Prostate gland (tissue), 2 donors: ENCODE measurements around the gene NFYC. TPM values are rescaled to one million over a fixed set of nuclear protein-coding genes. Genes with fewer than 3 reads are reported as not detected.

Source experiments
- DNase-seq: peaks from one replicate; pipeline ENCODE4 v3.0.0-alpha.2; 2019; ENCODE audit warnings: low spot score
- H3K27ac ChIP-seq, 2 donors: fragments of 200-600 bp; sonication (generic); 2 replicates each; pipeline ENCODE4 v1.5.1; 2017 to 2019
- H3K27me3 ChIP-seq: fragments of 200-600 bp; sonication (generic); replicated peaks from 2 replicates; pipeline ENCODE4 v1.5.1; 2019; ENCODE audit not compliant: insufficient read depth
- H3K36me3 ChIP-seq, 2 donors: fragments of 200-600 bp; sonication (generic); 1 replicate in 1 of 2; 2 replicates in 1 of 2; pipeline versions ENCODE4 v1.5.1 to v1.8.1; 2017 to 2019
- H3K4me1 ChIP-seq: fragments of 200-600 bp; sonication (generic); replicated peaks from 2 replicates; pipeline ENCODE4 v1.5.1; 2019
- H3K4me3 ChIP-seq, 2 donors: fragments of 200-600 bp; sonication (generic); 2 replicates each; pipeline ENCODE4 v1.5.1; 2017 to 2019
- H3K9me3 ChIP-seq: fragments of 200-600 bp; sonication (generic); 2 replicates; pipeline ENCODE4 v1.5.1; 2017
- POLR2A ChIP-seq: fragments of 450-650 bp; IDR thresholded peaks from one replicate; pipeline ENCODE4 v1.6.1; 2016; ENCODE audit warnings: antibody characterized with exemption, mild to moderate bottlenecking
- POLR2AphosphoS5 ChIP-seq: sonication (generic); formaldehyde crosslinking; IDR thresholded peaks from one replicate; pipeline ENCODE4 v1.6.1; 2017; ENCODE audit warnings: antibody characterized with exemption
- WGBS: methylation state at CpG from one replicate; pipeline ENCODE4 v1.1.5; 2018; 5-methylcytosine and 5-hydroxymethylcytosine counted together
- intact Hi-C: fragments of 100-400 bp; cut with DNase I; formaldehyde crosslinking; loops from one replicate; pipeline ENCODE4 v1.14.2; 2022
- total RNA-seq, 2 donors: library from RNA; depleted of rRNA; stranded (reverse); fragments of >200 nt; gene quantifications; one replicate each; pipeline ENCODE4 v1.1.0, GENCODE V29; 2016
- TF ChIP-seq, protein P1 (sequence below), 4 experiments: fragments of 200-600 bp in 2 of 4; fragments of 450-650 bp in 2 of 4; sonication (generic) in 2 of 4; IDR thresholded peaks; 1 replicate in 3 of 4; 2 replicates in 1 of 4; pipeline ENCODE4 v1.5.1; 2016 to 2019; ENCODE audit warnings: antibody characterized with exemption in 4 of 4, mild to moderate bottlenecking in 2 of 4, moderate library complexity in 2 of 4

The NFYC gene
- total RNA-seq, 2 donors from 2014 or later = 54.9 to 93.8 TPM

DNA sequence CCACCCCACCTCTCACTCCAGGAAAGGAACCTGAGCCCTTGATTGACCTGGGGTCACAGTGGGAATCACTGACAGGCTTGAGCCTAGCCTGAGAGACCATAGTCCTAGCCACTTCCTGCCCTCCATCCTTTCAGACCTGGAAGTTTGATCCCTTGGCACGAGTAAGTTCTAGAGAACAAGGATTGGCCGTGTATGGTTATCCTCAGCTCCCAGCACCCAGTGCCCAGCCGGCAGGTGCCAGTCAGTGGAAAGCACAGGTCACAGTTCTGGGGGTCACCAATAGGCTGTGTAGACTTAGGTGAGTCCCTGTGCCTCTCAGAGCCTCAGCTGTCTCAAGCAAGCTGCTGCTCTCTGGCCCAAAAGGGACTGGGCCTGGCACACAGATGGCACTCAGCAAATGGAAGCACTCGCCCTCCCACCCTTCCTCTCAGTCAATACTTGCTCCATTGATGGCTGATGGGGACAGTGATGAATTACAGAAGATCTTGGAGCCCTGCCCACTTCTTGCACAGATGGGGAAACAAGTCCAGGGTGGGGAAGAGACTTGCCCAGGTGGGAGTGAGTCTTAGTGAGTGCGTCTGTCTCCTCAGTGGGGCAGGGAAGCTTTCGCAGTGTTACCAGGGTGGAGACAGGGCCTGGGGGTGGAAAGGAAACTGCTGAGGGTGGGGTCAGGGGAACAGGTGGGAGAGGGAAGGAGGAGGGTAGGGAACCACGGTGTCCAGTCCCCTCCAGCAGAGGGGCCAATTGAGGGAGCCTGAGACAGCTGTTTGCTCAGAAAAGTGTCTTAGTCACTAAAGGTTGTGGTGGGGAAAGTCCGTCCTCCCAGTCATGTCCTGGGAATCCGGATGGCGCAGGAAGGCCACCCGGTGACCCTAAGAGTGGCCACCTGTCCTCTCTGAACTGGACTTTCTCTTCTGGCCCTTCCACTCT is 89.4 kb downstream of the NFYC start:
- Histone ChIP-seq H3K4me3 (no peak overlapping the region), H3K36me3 (no peaks in the 10 kb centered on the region), H3K27me3 (no peaks in the 10 kb centered on the region), H3K27ac (no peak overlapping the region), H3K4me1 (no peaks in the 10 kb centered on the region), H3K9me3 (no peaks in the 10 kb centered on the region)
- no peak for DNase-seq
- WGBS = 75% methylated on average over 11 of the region's 11 CpGs
- intact Hi-C loops = loop anchor here (5.0 kb wide), 1 partner anchor 171 kb away; no protein-coding TSS in a partner anchor
- TF ChIP-seq POLR2A (no peak), POLR2AphosphoS5 (no peak)
- TF ChIP-seq, protein P1, sequence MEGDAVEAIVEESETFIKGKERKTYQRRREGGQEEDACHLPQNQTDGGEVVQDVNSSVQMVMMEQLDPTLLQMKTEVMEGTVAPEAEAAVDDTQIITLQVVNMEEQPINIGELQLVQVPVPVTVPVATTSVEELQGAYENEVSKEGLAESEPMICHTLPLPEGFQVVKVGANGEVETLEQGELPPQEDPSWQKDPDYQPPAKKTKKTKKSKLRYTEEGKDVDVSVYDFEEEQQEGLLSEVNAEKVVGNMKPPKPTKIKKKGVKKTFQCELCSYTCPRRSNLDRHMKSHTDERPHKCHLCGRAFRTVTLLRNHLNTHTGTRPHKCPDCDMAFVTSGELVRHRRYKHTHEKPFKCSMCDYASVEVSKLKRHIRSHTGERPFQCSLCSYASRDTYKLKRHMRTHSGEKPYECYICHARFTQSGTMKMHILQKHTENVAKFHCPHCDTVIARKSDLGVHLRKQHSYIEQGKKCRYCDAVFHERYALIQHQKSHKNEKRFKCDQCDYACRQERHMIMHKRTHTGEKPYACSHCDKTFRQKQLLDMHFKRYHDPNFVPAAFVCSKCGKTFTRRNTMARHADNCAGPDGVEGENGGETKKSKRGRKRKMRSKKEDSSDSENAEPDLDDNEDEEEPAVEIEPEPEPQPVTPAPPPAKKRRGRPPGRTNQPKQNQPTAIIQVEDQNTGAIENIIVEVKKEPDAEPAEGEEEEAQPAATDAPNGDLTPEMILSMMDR (IDR thresholded peaks at IDR 0.05) = no peak

DNA sequence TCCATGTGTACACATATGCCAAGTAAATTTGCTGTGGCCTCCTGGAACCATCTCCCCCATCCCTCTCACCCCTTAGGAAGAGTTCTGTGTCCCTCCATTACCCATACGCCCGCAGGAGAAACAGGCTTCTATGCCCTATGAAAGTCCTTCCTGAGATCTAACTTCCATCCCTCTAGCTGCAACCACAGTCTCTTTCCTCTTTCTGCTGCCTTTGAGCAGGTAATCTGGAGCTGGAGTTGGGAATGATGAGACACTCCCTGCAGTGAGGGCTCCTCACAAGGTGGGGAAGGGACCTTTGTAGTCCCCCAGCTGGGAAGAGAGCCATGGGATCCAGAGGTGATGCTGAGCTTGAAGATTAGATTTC is 90.1 kb downstream of the NFYC start:
- Histone ChIP-seq H3K4me1 (no peaks in the 10 kb centered on the region), H3K9me3 (no peaks in the 10 kb centered on the region), H3K27ac (no peak overlapping the region), H3K4me3 (no peak overlapping the region), H3K36me3 (no peaks in the 10 kb centered on the region), H3K27me3 (no peaks in the 10 kb centered on the region)
- intact Hi-C loops = loop anchor here (5.0 kb wide), 1 partner anchor 171 kb away; no protein-coding TSS in a partner anchor
- 92% methylated on average over 2 of the region's 2 CpGs for WGBS
- TF ChIP-seq POLR2A (no peak), POLR2AphosphoS5 (no peak)
- TF ChIP-seq, protein P1 (IDR thresholded peaks at IDR 0.05) = no peak
- no peak for DNase-seq

DNA sequence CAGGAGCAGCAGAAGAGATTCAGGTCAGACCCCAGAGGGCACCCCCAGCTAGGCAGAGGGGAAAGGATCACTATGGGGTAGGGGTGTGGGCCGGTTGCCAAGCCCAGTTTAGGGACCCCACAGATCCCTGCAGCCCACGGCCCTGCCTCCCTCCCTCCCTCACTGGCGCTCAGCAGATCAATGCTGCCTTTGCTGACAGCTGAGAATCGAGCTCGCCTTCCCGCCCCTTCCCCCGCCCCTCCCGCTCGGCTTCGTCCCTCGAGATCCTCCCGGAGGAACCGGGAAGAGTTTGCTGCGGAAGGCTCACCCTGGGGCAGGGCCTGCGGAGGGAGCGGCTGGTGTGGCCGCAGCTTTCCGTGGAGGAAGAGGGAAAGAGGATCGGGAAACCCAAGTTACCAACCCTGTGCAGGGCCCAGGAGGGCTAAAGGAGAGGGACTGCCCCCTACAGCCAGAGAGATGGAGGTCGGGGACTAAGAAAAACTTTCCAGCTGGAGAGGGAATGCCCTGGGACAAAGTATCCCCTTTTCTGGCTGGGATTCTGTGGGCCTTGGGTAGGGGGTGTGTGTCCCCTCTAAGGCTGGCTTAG is 91.0 kb downstream of the NFYC start:
- intact Hi-C loops = loop anchor here (5.0 kb wide), 1 partner anchor 170 kb away; no protein-coding TSS in a partner anchor
- TF ChIP-seq, protein P1 (IDR thresholded peaks at IDR 0.05) = no peak
- no peak for TF ChIP-seq POLR2AphosphoS5
- TF ChIP-seq POLR2A = no peak
- no peaks in the 10 kb centered on the region for H3K27me3 ChIP-seq
- H3K36me3 ChIP-seq = no peaks in the 10 kb centered on the region
- no peaks in the 10 kb centered on the region for H3K9me3 ChIP-seq
- H3K4me3 ChIP-seq = no peak overlapping the region
- no peaks in the 10 kb centered on the region for H3K4me1 ChIP-seq
- 2% methylated on average over 20 of the region's 20 CpGs for WGBS
- H3K27ac ChIP-seq = peak overlapping the region; percentile 15 to 31
- no peak for DNase-seq

DNA sequence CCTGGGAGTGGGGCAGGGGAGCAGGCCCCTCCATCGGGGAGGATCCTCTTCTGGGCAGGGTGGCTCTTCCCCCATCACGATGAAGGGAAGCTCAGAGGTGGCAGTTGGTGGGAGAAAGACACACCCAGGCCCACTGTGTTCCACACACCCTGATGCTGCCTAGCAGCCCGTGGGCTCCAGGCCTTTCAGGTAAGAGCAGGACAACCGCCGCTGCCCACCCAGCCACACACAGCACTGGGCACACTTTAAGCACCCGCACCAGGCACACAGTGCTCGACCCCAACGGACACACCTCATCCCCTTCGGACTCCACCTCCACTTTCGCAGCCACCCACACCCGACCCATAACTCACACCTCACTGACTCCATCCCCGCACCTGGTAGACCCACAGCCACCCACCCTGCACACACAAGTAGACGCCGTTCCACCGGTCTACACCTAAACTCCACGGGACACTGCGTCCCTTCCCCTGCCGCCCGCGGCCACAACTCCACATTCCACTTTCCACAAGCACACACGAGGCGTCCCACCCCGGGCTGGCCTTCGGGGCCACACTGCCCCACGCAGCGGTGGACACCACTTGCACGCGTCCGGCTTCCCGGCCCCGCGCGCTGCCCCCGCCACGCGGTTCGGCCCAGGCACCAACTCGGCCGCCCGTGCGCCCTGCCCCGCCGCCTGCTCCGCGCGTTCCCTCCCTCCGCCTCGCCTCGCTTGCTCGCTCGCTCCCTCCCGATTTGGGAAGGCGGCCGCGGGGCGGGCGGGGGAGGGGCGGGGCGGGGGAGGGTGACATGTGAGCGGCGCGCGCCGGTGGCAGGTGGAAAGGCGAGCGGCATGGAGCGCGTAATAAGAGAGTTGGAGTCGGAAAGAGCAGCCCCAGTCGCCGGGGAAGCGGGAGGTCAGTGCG is 91.7 kb downstream of the NFYC start, which contains the start of gene KCNQ4:
KCNQ4 (plus strand) TSS at position 787 of the 905 bp plus-strand sequence. CDS start 307 bp downstream, outside the sequence.
- intact Hi-C loops = loop anchor here (5.0 kb wide), 1 partner anchor 169 kb away; no protein-coding TSS in a partner anchor
- Histone ChIP-seq H3K9me3 (no peaks in the 10 kb centered on the region), H3K4me3 (peak within 1 kb of the TSS; percentile 32 to 39), H3K4me1 (no peaks in the 10 kb centered on the region), H3K36me3 (no peaks in the 10 kb centered on the region), H3K27me3 (no peaks in the 10 kb centered on the region), H3K27ac (peak within 1 kb of the TSS; percentile 31 to 51)
- TF ChIP-seq POLR2A (peak; percentile 39), POLR2AphosphoS5 (no peak)
- DNase-seq = peak; percentile 54
- 5% methylated on average over 68 of the region's 73 CpGs for WGBS
